Activated T-helper 1 cell treated with anti-CD3 and anti-CD28 coated beads, Interleukin-12 subunit alpha, Interleukin-12 subunit beta, Interleukin-2, Interleukin-4 antibody, amounts not matched to agents 30 ng/mL and 10 ng/mL and 1 ng/mL, durations not matched to agents 14 hours and 24 hours and 36 hours (primary cell): Measurements from ENCODE around the gene WDR17. TPM values are rescaled to one million over a fixed set of nuclear protein-coding genes. Genes with fewer than 3 reads are reported as not detected.
"Not testable (repeated sequence)": the region's sequence is repeated elsewhere in the genome, so short reads cannot be mapped to it uniquely, and the experiment has no call there.

Experiments
- DNase-seq: peaks from one replicate; pipeline ENCODE4 v3.0.0; 2021; ENCODE audit warnings: low spot score
- H3K27ac Mint-ChIP-seq: one replicate; pipeline ENCODE4 v1.8.0; 2021; ENCODE audit warnings: mild to moderate bottlenecking, mixed read lengths
- H3K27me3 Mint-ChIP-seq: one replicate; pipeline ENCODE4 v1.8.0; 2022; ENCODE audit warnings: mild to moderate bottlenecking, moderate library complexity, mixed read lengths; ENCODE audit not compliant: insufficient read depth
- H3K36me3 Mint-ChIP-seq: one replicate; pipeline ENCODE4 v1.8.0; 2021; ENCODE audit warnings: low read depth, mixed read lengths
- H3K4me1 Mint-ChIP-seq: one replicate; pipeline ENCODE4 v1.8.0; 2021; ENCODE audit warnings: low read depth, mixed read lengths
- H3K4me3 Mint-ChIP-seq: one replicate; pipeline ENCODE4 v1.8.0; 2021; ENCODE audit warnings: mild to moderate bottlenecking, moderate library complexity, mixed read lengths
- H3K9me3 Mint-ChIP-seq: one replicate; pipeline ENCODE4 v1.8.0; 2021; ENCODE audit warnings: mixed read lengths
- intact Hi-C: fragments of 100-400 bp; cut with micrococcal nuclease; formaldehyde crosslinking; loops from one replicate; pipeline ENCODE4 v1.15.1; 2024
- total RNA-seq: library from RNA; stranded (reverse); gene quantifications from 2 replicates; pipeline ENCODE4 v1.2.3, GENCODE V29; 2022

Gene WDR17
- total RNA-seq, 1 donor from 2014 or later: 1.5 TPM

- Mint-ChIP-seq H3K9me3 (no peaks in the 10 kb centered on the region), H3K36me3 (no peaks in the 10 kb centered on the region), H3K27me3 (peaks cover 9% of the 10 kb centered on the region), H3K4me3 (no peak overlapping the region), H3K27ac (no peak overlapping the region), H3K4me1 (no peaks in the 10 kb centered on the region)
- intact Hi-C loops: no loop called here
- DNase-seq: no peak
Observed at GRCh38 chr4:176209535-176209934, 143.9 kb downstream of the WDR17 start.

- Mint-ChIP-seq H3K9me3 (no peaks in the 10 kb centered on the region), H3K4me1 (no peaks in the 10 kb centered on the region), H3K27ac (no peak overlapping the region), H3K36me3 (no peaks in the 10 kb centered on the region), H3K4me3 (no peak overlapping the region), H3K27me3 (peaks cover 9% of the 10 kb centered on the region)
- DNase-seq: no peak
- intact Hi-C loops: no loop called here
Observed at GRCh38 chr4:176210101-176210500, 144.5 kb downstream of the WDR17 start.

- intact Hi-C loops: no loop called here
- H3K4me3 Mint-ChIP-seq: no peak overlapping the region
Observed at GRCh38 chr4:176210579-176211296, 145.1 kb downstream of the WDR17 start.

GRCh38 chr4:176212351-176212750 lies 146.7 kb downstream of the WDR17 start:
- DNase-seq, H3K9me3 Mint-ChIP-seq, H3K27me3 Mint-ChIP-seq, intact Hi-C loops, H3K36me3 Mint-ChIP-seq, H3K4me1 Mint-ChIP-seq, H3K4me3 Mint-ChIP-seq, H3K27ac Mint-ChIP-seq: not testable (repeated sequence)

More at GRCh38 chr4:176210579-176211296, 145.1 kb downstream of the WDR17 start:
- H3K36me3 Mint-ChIP-seq: no peaks in the 10 kb centered on the region
- H3K27ac Mint-ChIP-seq: no peak overlapping the region
- no peak for DNase-seq
- H3K9me3 Mint-ChIP-seq: no peaks in the 10 kb centered on the region
- H3K27me3 Mint-ChIP-seq: peaks cover 9% of the 10 kb centered on the region
- no peaks in the 10 kb centered on the region for H3K4me1 Mint-ChIP-seq

- Mint-ChIP-seq H3K4me3 (no peak overlapping the region), H3K27ac (no peak overlapping the region), H3K27me3 (peaks cover 3% of the 10 kb centered on the region), H3K36me3 (no peaks in the 10 kb centered on the region), H3K4me1 (no peaks in the 10 kb centered on the region), H3K9me3 (no peaks in the 10 kb centered on the region)
- no peak for DNase-seq
- intact Hi-C loops: loop anchor here (2.0 kb wide), 1 partner anchor 67 kb away; no protein-coding TSS in a partner anchor
Observed at GRCh38 chr4:176217510-176217909, 151.9 kb downstream of the WDR17 start.

- DNase-seq: no peak
- Mint-ChIP-seq H3K36me3 (no peaks in the 10 kb centered on the region), H3K4me3 (no peak overlapping the region), H3K27ac (no peak overlapping the region), H3K4me1 (no peaks in the 10 kb centered on the region), H3K9me3 (no peaks in the 10 kb centered on the region), H3K27me3 (peaks cover 1% of the 10 kb centered on the region)
- intact Hi-C loops: no loop called here
Observed at GRCh38 chr4:176222149-176222548, 156.5 kb downstream of the WDR17 start.

- no peaks in the 10 kb centered on the region for H3K9me3 Mint-ChIP-seq
- intact Hi-C loops: no loop called here
Observed at GRCh38 chr4:176223561-176223960, 157.9 kb downstream of the WDR17 start.

GRCh38 chr4:176226736-176227135 lies 161.1 kb downstream of the WDR17 start:
- H3K27ac Mint-ChIP-seq: no peak overlapping the region
- no peak for DNase-seq
- no peak overlapping the region for H3K4me3 Mint-ChIP-seq
- no peaks in the 10 kb centered on the region for H3K36me3 Mint-ChIP-seq
- intact Hi-C loops: no loop called here
- H3K4me1 Mint-ChIP-seq: no peaks in the 10 kb centered on the region
- H3K9me3 Mint-ChIP-seq: no peaks in the 10 kb centered on the region
- H3K27me3 Mint-ChIP-seq: peaks cover 5% of the 10 kb centered on the region

More at GRCh38 chr4:176223561-176223960, 157.9 kb downstream of the WDR17 start:
- Mint-ChIP-seq H3K27me3 (peaks cover 1% of the 10 kb centered on the region), H3K27ac (no peak overlapping the region), H3K4me1 (no peaks in the 10 kb centered on the region), H3K36me3 (no peaks in the 10 kb centered on the region), H3K4me3 (no peak overlapping the region)
- DNase-seq: no peak

- Mint-ChIP-seq H3K27me3 (peaks cover 4% of the 10 kb centered on the region), H3K9me3 (no peaks in the 10 kb centered on the region), H3K4me1 (no peaks in the 10 kb centered on the region), H3K27ac (no peak overlapping the region), H3K36me3 (no peaks in the 10 kb centered on the region), H3K4me3 (no peak overlapping the region)
- intact Hi-C loops: no loop called here
- no peak for DNase-seq
Observed at GRCh38 chr4:176229645-176230044, 164.0 kb downstream of the WDR17 start.

Other genes starting within 250 kb of the WDR17 start
- gene SPATA4, start 129.7 kb downstream of the WDR17 start, total RNA-seq: not detected in 2 replicates
- not detected in 2 replicates for gene ASB5, start 203.4 kb downstream of the WDR17 start, total RNA-seq